GM12865 (cell line): ENCODE measurements around the gene RIIAD1.

ENCODE experiments used
- DNase-seq: peaks from one replicate; pipeline ENCODE4 v3.0.0; 2010; ENCODE audit warnings: low read depth
- H3K4me3 ChIP-seq: 2 replicates; pipeline ENCODE4 v1.5.1; 2011; ENCODE audit warnings: mild to moderate bottlenecking, low read depth, low read length, control low read depth
- TF ChIP-seq, protein P1 (sequence below): IDR thresholded peaks from 2 replicates; pipeline ENCODE4 v1.5.1; 2011; ENCODE audit warnings: low read length, control low read depth, low read depth, inconsistent platforms; ENCODE audit not compliant: insufficient read depth; ENCODE audit errors: missing control alignments

The RIIAD1 gene

DNA sequence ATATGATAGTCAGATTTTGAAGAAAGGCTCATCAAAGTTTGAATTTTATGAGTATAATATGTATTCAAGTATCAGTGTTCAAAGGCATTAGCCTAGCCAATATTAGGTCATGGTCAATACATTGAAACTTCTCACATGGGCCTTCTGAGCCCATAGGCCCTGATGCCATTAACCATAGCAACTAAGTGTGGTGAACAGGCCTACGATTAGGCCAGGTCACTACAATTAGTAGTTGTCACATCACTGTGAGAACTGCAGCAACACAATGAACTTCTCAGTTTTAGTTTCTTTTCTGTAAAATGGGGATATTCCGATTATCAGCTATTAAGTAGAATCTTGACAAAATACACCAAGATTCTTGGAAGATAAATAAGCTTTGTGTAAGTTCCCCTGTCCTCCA, 34.8 kb upstream of the RIIAD1 start:
- TF ChIP-seq, protein P1, sequence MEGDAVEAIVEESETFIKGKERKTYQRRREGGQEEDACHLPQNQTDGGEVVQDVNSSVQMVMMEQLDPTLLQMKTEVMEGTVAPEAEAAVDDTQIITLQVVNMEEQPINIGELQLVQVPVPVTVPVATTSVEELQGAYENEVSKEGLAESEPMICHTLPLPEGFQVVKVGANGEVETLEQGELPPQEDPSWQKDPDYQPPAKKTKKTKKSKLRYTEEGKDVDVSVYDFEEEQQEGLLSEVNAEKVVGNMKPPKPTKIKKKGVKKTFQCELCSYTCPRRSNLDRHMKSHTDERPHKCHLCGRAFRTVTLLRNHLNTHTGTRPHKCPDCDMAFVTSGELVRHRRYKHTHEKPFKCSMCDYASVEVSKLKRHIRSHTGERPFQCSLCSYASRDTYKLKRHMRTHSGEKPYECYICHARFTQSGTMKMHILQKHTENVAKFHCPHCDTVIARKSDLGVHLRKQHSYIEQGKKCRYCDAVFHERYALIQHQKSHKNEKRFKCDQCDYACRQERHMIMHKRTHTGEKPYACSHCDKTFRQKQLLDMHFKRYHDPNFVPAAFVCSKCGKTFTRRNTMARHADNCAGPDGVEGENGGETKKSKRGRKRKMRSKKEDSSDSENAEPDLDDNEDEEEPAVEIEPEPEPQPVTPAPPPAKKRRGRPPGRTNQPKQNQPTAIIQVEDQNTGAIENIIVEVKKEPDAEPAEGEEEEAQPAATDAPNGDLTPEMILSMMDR = no peak
- DNase-seq = peak; percentile 41
- no peak overlapping the region for H3K4me3 ChIP-seq

DNA sequence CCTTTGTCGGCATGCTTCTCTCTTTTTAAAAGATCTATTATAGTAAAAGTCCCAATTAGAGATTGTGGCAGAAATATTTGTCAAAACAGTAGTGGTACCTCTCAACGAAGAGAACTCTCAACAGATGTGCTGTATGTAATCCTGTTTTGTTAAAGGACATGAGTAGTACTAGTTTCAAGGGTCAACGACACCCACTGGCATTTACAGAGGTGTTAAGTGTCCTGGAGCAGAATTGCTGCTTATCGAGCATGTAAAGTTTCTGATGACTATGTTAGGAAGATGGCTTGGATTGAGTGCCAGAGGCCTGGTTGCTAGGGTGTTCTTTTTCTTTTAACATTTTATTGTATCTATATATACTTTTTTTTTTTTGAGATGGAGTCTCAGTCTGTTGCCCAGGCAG, 31.8 kb upstream of the RIIAD1 start:
- TF ChIP-seq, protein P1 = no peak
- DNase-seq = no peak
- H3K4me3 ChIP-seq = no peak overlapping the region

DNA sequence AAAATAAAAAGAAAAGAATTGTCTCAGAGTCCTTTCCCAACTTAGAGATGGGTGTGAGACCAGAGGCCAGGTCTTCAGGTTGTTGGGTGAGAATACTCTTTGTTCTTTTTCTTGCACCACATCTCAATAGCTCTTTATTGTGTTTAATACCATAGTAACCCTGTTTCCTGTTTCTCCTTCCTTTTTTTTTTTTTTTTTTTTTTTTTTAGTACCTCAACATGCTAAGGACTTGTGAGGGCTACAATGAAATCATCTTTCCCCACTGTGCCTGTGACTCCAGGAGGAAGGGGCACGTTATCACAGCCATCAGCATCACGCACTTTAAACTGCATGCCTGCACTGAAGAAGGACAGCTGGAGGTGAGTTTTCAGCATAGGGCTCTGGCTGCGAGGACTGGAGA, 29.1 kb upstream of the RIIAD1 start:
- DNase-seq = no peak
- no peak overlapping the region for H3K4me3 ChIP-seq
- TF ChIP-seq, protein P1 = no peak

DNA sequence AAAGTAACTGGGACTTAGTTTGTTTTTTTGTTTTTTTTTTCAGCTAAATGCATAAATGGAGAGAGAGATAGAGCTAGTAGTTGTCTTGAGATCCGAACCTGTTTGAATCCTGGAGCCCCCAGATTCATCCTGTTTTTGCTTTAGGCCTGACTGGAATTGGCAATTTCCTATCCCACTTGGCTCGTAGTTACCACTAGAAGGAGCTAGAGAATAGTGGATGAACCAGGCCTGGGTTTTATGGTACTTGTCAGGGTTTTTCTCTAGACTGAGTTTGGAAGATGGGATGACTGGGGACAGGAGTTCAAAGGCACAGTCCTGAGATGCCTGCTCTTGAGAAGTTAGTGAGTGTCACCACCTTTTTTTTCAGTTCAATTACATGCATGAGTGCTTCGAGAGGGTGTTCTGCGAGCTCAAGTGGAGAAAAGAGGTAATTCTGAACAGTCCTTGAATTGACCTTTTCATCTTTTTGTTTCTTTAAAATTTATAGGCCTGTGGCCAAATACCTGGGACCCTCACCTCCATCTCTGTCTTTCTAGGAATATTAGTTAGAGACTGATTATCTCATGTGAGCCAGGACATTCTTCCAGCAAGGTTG, 28.2 kb upstream of the RIIAD1 start:
- H3K4me3 ChIP-seq = no peak overlapping the region
- DNase-seq = peak; percentile 21
- TF ChIP-seq, protein P1 = peak; percentile 48

DNA sequence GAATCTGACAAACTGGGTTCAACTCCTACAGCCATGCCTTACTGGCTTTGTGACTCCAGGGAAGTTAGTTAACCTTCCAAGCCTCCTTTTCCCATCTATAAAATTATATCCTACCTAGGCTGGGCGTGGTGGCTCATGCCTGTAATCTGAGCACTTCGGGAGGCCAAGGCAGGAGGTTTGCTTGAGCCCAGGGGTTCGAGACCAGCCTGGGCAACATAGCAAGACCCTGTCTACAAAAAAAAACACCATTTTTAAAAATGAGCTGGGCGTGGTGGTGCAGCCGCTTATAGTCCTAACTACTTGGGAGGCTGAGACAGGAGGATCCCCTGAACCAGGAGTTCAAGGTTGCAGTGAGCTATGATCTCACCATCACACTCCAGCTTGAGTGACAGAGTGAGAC, 19.8 kb upstream of the RIIAD1 start:
- DNase-seq = no peak
- TF ChIP-seq, protein P1 = no peak
- no peak overlapping the region for H3K4me3 ChIP-seq

DNA sequence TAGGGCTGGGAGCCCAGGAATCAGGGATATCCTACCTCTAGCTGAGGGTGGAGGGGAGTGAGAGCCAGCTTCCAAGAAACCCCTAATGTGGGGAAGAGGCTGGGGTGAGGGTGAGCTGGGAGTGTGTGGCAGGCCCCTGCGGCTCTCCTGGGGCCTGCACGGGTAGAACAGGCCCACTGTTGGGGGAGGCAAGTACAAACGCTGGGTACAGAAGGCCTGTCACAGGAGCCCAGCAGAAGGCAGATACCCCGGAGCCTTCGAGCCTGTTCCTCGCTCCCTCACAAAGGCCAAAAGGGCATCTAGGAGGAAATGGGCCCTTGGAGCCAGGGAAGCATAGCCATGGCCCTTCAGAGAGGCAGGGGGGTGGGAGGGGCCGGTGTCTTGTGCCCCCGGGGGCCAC, 18.4 kb upstream of the RIIAD1 start:
- no peak overlapping the region for H3K4me3 ChIP-seq
- DNase-seq = no peak
- TF ChIP-seq, protein P1 = no peak

DNA sequence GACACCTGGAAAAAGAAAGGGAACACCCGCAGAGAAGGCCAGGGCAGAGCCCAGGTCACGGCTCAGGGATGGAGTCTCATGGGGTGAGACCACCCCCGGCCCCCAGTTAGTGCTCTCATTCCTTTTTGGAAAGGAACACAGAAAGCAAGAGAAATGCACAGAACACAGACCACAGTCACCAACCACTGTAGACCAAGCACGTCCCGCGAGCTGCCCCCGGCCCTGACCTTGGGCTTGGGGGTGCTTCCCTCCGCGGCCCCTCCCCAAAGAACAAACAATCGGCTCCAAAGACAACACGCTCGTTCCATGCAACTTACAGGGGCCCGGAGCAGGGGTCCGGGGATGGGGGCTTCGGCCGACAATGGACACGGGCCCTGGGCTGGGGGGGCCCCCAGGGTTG, 17.5 kb upstream of the RIIAD1 start:
- no peak for DNase-seq
- no peak overlapping the region for H3K4me3 ChIP-seq
- TF ChIP-seq, protein P1 = no peak
